ENCODE data around the gene RBM4.
"Not testable (repeated sequence)": the region's sequence is repeated elsewhere in the genome, so short reads cannot be mapped to it uniquely, and the experiment has no call there.

Gene RBM4

DNA sequence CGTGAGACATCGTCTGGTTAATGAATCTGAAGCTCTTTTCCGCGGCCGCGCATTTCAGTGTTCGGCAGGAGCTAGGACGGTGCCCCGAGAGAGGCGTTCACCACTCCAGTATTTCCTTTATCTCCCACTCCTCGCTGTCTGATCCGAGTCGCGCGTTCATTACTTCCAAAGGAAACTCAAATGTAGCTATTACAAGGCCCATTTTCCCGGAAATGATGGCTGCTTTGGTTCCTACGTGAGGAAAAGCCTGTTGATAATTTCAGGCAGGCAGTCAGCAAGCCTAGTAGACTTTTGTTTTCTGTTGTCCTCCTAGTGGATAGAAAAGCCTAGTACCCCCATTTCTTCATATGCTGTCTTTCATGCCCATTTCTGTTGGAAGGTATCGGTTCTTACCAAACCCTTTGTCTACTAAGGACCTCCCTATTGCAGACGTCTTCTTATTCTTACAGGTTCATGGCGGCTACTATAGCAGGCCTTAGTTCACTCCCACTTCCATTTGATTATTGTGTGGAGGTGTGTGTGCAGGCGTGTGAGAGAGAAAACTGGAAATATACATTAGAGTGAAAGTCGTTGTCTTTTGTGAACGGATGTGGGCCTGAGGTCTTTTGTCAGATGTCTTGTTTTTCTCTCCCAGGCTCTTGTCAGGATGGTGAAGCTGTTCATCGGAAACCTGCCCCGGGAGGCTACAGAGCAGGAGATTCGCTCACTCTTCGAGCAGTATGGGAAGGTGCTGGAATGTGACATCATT is 737 bp downstream of the RBM4 start:
- Histone ChIP-seq H3K9ac (peak overlapping the region; percentile 88), H4K20me1 (ENCODE audit: insufficient read depth) (peaks cover 44% of the 10 kb centered on the region), H3K36me3 (ENCODE audit: insufficient read depth) (peaks cover 28% of the 10 kb centered on the region; the same call in 1 of the 2 replicates), H3K27me3 (ENCODE audit: insufficient read depth, low read depth) (no peaks in the 10 kb centered on the region), H2AFZ (ENCODE audit: low read depth) (peak overlapping the region; percentile 6; the same call in 1 of the 2 replicates), H3K4me3 (IDR thresholded peaks at IDR 0.05; ENCODE audit: insufficient read depth, low read depth, low read length) (no peak overlapping the region), H3K4me1 (ENCODE audit: low read depth, poor library complexity, severe bottlenecking) (peaks cover 47% of the 10 kb centered on the region), H3K27ac (peak overlapping the region; percentile 80), H3K4me2 (peak overlapping the region; percentile 71), H3K79me2 (ENCODE audit: insufficient read depth, low read depth) (peaks cover 95% of the 10 kb centered on the region)
- TF ChIP-seq, protein P1, sequence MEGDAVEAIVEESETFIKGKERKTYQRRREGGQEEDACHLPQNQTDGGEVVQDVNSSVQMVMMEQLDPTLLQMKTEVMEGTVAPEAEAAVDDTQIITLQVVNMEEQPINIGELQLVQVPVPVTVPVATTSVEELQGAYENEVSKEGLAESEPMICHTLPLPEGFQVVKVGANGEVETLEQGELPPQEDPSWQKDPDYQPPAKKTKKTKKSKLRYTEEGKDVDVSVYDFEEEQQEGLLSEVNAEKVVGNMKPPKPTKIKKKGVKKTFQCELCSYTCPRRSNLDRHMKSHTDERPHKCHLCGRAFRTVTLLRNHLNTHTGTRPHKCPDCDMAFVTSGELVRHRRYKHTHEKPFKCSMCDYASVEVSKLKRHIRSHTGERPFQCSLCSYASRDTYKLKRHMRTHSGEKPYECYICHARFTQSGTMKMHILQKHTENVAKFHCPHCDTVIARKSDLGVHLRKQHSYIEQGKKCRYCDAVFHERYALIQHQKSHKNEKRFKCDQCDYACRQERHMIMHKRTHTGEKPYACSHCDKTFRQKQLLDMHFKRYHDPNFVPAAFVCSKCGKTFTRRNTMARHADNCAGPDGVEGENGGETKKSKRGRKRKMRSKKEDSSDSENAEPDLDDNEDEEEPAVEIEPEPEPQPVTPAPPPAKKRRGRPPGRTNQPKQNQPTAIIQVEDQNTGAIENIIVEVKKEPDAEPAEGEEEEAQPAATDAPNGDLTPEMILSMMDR (conservative IDR thresholded peaks at IDR 0.05; ENCODE audit: low read depth, low read length) = 0 out of 2 replicates have a peak, but pooled peaks have one; percentile 8

DNA sequence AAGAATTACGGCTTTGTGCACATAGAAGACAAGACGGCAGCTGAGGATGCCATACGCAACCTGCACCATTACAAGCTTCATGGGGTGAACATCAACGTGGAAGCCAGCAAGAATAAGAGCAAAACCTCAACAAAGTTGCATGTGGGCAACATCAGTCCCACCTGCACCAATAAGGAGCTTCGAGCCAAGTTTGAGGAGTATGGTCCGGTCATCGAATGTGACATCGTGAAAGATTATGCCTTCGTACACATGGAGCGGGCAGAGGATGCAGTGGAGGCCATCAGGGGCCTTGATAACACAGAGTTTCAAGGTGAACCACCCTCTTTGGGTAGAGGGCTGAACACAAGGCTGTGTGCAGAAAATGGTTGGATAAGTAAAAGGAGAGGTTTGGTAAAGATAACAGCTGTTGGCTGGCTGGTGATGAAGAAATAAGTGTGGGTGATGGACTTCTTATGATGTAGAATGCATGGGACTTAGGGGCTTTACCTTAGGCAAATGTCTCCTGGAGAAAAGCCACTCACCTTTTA is 1.4 kb downstream of the RBM4 start:
- Histone ChIP-seq H3K36me3 (ENCODE audit: insufficient read depth) (peaks cover 34% of the 10 kb centered on the region; the same call in 1 of the 2 replicates), H3K79me2 (ENCODE audit: insufficient read depth, low read depth) (peaks cover 95% of the 10 kb centered on the region), H4K20me1 (ENCODE audit: insufficient read depth) (peaks cover 48% of the 10 kb centered on the region), H3K4me1 (ENCODE audit: low read depth, poor library complexity, severe bottlenecking) (peaks cover 47% of the 10 kb centered on the region), H3K4me2 (peak overlapping the region; percentile 71)
- not testable (repeated sequence) for H2AFZ ChIP-seq (ENCODE audit: low read depth); H3K4me3 ChIP-seq (IDR thresholded peaks at IDR 0.05; ENCODE audit: insufficient read depth, low read depth, low read length); H3K9ac ChIP-seq; H3K27me3 ChIP-seq (ENCODE audit: insufficient read depth, low read depth); H3K27ac ChIP-seq

DNA sequence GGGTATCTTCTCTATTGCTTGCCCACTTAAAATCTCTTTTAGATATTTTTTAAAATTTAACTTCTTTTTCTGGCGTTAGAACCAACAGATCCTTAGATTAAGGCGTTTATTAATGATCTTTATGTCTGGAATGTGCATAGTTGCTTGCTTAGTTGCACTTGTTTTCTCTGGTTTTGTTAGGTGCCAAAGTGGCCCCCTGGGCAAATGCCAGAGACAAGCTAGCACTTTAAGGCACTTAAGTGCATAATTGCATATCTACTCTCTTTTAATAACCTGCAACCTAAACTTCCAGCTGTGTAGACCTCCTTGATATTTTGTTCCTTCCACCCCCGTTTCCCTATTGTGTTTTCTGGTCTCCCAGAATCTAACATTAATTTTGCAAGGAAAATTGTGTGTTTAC is 3.3 kb downstream of the RBM4 start:
- H4K20me1 ChIP-seq (ENCODE audit: insufficient read depth) = peaks cover 60% of the 10 kb centered on the region
- no peak overlapping the region for H2AFZ ChIP-seq (ENCODE audit: low read depth)
- H3K4me1 ChIP-seq (ENCODE audit: low read depth, poor library complexity, severe bottlenecking) = peaks cover 51% of the 10 kb centered on the region
- H3K27ac ChIP-seq = no peak overlapping the region
- peaks cover 45% of the 10 kb centered on the region; the same call in 1 of the 2 replicates for H3K36me3 ChIP-seq (ENCODE audit: insufficient read depth)
- TF ChIP-seq, protein P1 (conservative IDR thresholded peaks at IDR 0.05; ENCODE audit: low read depth, low read length) = no peak
- no peak overlapping the region for H3K9ac ChIP-seq
- no peaks in the 10 kb centered on the region for H3K27me3 ChIP-seq (ENCODE audit: insufficient read depth, low read depth)
- no peak overlapping the region for H3K4me3 ChIP-seq (IDR thresholded peaks at IDR 0.05; ENCODE audit: insufficient read depth, low read depth, low read length)
- H3K79me2 ChIP-seq (ENCODE audit: insufficient read depth, low read depth) = peaks cover 95% of the 10 kb centered on the region
- H3K4me2 ChIP-seq = peak overlapping the region; percentile 71

DNA sequence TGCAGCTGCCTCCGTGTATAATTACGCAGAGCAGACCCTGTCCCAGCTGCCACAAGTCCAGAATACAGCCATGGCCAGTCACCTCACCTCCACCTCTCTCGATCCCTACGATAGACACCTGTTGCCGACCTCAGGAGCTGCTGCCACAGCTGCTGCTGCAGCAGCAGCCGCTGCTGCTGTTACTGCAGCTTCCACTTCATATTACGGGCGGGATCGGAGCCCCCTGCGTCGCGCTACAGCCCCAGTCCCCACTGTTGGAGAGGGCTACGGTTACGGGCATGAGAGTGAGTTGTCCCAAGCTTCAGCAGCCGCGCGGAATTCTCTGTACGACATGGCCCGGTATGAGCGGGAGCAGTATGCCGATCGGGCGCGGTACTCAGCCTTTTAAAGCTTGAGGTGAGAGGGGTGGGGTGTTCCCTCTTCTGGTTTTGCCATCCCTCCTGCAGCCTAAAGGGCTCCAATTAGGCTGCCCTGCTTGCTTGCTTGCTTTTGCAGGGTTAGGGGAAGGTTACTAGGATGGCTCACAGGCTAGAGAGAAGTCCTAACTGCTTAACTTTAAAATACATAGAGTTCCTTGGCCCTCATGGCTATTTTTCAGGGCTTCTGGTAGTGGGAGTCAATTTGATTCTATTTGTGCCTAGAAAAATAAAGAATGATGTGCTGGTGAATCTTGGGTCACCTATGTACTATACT is 5.4 kb downstream of the RBM4 start:
- Histone ChIP-seq H2AFZ (ENCODE audit: low read depth) (no peak overlapping the region), H4K20me1 (ENCODE audit: insufficient read depth) (peaks cover 64% of the 10 kb centered on the region), H3K27ac (no peak overlapping the region), H3K36me3 (ENCODE audit: insufficient read depth) (peaks cover 45% of the 10 kb centered on the region; the same call in 1 of the 2 replicates), H3K27me3 (ENCODE audit: insufficient read depth, low read depth) (no peaks in the 10 kb centered on the region), H3K4me2 (no peak overlapping the region), H3K4me1 (ENCODE audit: low read depth, poor library complexity, severe bottlenecking) (peaks cover 41% of the 10 kb centered on the region), H3K79me2 (ENCODE audit: insufficient read depth, low read depth) (peaks cover 98% of the 10 kb centered on the region), H3K4me3 (IDR thresholded peaks at IDR 0.05; ENCODE audit: insufficient read depth, low read depth, low read length) (no peak overlapping the region), H3K9ac (no peak overlapping the region)
- TF ChIP-seq, protein P1 (conservative IDR thresholded peaks at IDR 0.05; ENCODE audit: low read depth, low read length) = no peak

Measured in KMS-11 (cell line).